AG09319 (cell line): Measurements from ENCODE around the gene TAOK1.

Experiments used
- DNase-seq: peaks from one replicate; pipeline ENCODE4 v3.0.0-alpha.2; 2010; ENCODE audit warnings: low read depth; ENCODE audit errors: extremely low read depth
- CTCF ChIP-seq: IDR thresholded peaks from 2 replicates; pipeline ENCODE4 v1.5.1; 2011; ENCODE audit warnings: low read depth, mild to moderate bottlenecking, inconsistent platforms, low read length, moderate library complexity

The TAOK1 gene

GRCh38 chr17:29363716-29364115 lies 26.4 kb upstream of the TAOK1 start:
- DNase-seq: no peak
- no peak for TF ChIP-seq CTCF

GRCh38 chr17:29364691-29365090 lies 25.5 kb upstream of the TAOK1 start:
- DNase-seq: no peak
- no peak for TF ChIP-seq CTCF

GRCh38 chr17:29368161-29368560 lies 22.0 kb upstream of the TAOK1 start:
- DNase-seq: no peak
- no peak for TF ChIP-seq CTCF

GRCh38 chr17:29368926-29369325 lies 21.2 kb upstream of the TAOK1 start:
- DNase-seq: no peak
- TF ChIP-seq CTCF: no peak

- peak; percentile 64 for TF ChIP-seq CTCF
- DNase-seq: peak; percentile 52
These were observed 20.1 kb upstream of the TAOK1 start for GRCh38 chr17:29369831-29370735.

GRCh38 chr17:29376667-29377270 lies 13.4 kb upstream of the TAOK1 start:
- no peak for DNase-seq
- no peak for TF ChIP-seq CTCF

- TF ChIP-seq CTCF: no peak
- DNase-seq: no peak
These were observed 11.7 kb upstream of the TAOK1 start for GRCh38 chr17:29378500-29378899.
